ENCODE results near the gene LRRC8B. TPM values are rescaled to one million over a fixed set of nuclear protein-coding genes. Genes with fewer than 3 reads are reported as not detected.
"Not testable (repeated sequence)": the region's sequence is repeated elsewhere in the genome, so short reads cannot be mapped to it uniquely, and the experiment has no call there.

The LRRC8B gene
- total and polyA plus RNA-seq, 9 donors, result 2.4 to 4.7 (median 2.8) TPM

DNA sequence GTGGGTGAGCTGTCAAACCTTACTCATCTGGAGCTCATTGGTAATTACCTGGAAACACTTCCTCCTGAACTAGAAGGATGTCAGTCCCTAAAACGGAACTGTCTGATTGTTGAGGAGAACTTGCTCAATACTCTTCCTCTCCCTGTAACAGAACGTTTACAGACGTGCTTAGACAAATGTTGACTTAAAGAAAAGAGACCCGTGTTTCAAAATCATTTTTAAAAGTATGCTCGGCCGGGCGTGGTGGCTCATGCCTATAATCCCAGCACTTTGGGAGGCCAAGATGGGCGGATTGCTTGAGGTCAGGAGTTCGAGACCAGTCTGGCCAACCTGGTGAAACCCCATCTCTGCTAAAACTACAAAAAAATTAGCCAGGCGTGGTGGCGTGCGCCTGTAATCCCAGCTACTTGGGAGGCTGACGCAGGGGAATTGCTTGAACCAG lies 68.3 kb downstream of the LRRC8B start:
- not testable (repeated sequence) for H3K27me3 ChIP-seq (ENCODE audit: control insufficient read depth, insufficient read depth, low read length); H3K4me3 ChIP-seq (ENCODE audit: low read length); H3K4me1 ChIP-seq (ENCODE audit: control insufficient read depth, insufficient read depth, low read length); H3K27ac ChIP-seq (ENCODE audit: low read length); H3K9me3 ChIP-seq (replicated peaks; ENCODE audit: control insufficient read depth, low read depth, low read length); H3K36me3 ChIP-seq (ENCODE audit: control insufficient read depth, insufficient read depth, low read length); DNase-seq
- WGBS (ENCODE audit: insufficient coverage), result 89% methylated on average over 6 of the region's 13 CpGs

DNA sequence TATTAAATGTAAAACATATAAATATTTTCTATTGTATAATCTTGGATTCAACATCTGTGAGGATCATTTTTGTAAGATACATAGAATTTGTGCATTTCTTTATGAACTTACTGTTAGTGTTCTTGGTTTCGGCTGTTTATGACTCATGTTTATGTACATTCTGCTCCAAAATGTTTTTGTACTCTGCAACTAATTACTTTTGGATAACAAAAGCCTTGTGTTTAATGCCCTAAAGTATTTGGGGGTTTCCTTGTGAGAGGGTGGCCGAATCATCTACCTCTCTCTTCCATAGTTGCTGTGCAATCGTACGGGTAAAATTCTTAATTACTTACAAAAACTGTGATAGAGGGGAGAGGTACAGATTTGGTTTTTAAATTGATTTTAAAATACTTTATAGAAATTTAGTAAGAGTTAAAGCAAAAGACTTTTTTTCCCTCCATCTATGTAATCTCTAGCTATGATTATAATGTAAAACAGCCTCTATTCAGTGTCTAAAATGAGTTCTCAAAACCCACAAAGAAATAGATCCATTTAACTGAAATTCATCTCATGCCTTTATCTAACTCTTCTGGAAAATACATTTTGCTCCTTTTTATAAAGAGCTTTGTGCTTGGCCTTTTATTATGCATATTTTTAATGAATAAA lies 69.6 kb downstream of the LRRC8B start:
- Histone ChIP-seq H3K27me3 (ENCODE audit: control insufficient read depth, insufficient read depth, low read length) (no peaks in the 10 kb centered on the region), H3K4me1 (ENCODE audit: control insufficient read depth, insufficient read depth, low read length) (no peaks in the 10 kb centered on the region), H3K9me3 (replicated peaks; ENCODE audit: control insufficient read depth, low read depth, low read length) (no peaks in the 10 kb centered on the region), H3K36me3 (ENCODE audit: control insufficient read depth, insufficient read depth, low read length) (no peaks in the 10 kb centered on the region), H3K4me3 (ENCODE audit: low read length) (no peak overlapping the region), H3K27ac (ENCODE audit: low read length) (no peak overlapping the region)
- no peak for DNase-seq
- no CpG with 5 or more reads among the region's 4 CpGs for whole genome bisulfite sequencing (ENCODE audit: insufficient coverage)

DNA sequence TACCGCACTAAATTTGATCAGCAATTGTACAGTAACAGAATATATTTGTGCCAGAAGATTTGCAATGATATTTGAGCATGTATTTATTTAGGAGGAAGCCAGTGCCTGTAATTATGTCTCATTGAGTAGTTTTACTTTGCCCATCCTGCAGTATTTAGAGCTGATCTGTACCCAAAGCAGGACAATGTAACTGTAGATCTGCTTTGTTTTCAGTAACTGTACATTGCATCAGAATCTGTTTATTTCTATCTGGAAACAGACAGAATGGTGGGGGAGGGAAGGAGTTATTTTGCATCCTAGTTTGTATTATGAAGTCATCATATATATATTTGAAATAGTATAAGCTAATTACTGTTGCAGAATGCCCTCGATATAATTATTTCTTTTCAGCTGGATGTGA lies 72.1 kb downstream of the LRRC8B start:
- no peak overlapping the region for H3K27ac ChIP-seq (ENCODE audit: low read length)
- no peaks in the 10 kb centered on the region for H3K9me3 ChIP-seq (replicated peaks; ENCODE audit: control insufficient read depth, low read depth, low read length)
- DNase-seq, result no peak
- H3K4me3 ChIP-seq (ENCODE audit: low read length), result no peak overlapping the region
- H3K4me1 ChIP-seq (ENCODE audit: control insufficient read depth, insufficient read depth, low read length), result no peaks in the 10 kb centered on the region
- H3K36me3 ChIP-seq (ENCODE audit: control insufficient read depth, insufficient read depth, low read length), result no peaks in the 10 kb centered on the region
- H3K27me3 ChIP-seq (ENCODE audit: control insufficient read depth, insufficient read depth, low read length), result no peaks in the 10 kb centered on the region
- no CpG with 5 or more reads among the region's 2 CpGs for WGBS (ENCODE audit: insufficient coverage)

DNA sequence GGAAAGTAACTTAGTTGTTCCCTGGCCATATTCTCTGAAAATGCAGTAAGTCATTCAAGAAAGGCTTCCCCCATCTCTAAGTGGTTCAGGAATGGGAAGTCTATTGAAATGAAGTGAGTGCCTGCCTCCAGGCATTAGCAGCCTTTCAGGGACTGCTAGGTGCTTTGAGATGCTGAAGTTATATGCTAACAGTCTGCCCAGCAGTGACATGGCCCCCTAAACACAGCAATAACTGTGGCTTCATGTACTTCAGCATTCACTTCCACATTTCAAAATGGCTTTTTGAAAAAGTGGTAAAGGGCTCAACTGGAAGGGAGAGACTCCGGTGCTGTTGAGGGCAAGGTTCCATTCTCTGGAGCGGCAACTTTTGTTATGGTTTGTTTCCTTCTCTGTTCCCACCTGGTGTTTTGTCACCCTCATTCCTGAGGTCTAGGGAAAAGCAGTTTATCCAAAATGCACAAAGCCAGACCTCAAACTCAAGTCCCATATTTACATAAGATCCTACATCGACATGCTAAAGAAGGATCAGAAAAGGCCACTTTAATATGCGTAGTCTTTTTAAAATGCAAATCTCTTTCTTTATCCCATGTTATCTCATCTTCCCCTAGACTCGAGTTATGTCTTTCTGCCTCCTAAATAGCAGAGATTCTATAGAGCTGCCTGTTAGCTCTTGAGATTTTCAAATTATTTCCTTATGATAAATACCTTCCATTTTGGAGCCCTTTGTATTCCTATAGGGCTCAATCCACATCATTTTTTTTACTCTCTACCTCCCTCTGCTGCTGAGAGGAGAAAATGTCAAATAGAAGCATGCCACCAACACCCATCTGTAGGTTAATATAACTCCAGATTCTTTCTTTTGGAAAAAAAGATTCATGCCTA lies 74.1 kb downstream of the LRRC8B start:
- Histone ChIP-seq H3K36me3 (ENCODE audit: control insufficient read depth, insufficient read depth, low read length) (no peaks in the 10 kb centered on the region), H3K27me3 (ENCODE audit: control insufficient read depth, insufficient read depth, low read length) (no peaks in the 10 kb centered on the region), H3K27ac (ENCODE audit: low read length) (no peak overlapping the region), H3K4me3 (ENCODE audit: low read length) (no peak overlapping the region), H3K4me1 (ENCODE audit: control insufficient read depth, insufficient read depth, low read length) (peaks cover 5% of the 10 kb centered on the region), H3K9me3 (replicated peaks; ENCODE audit: control insufficient read depth, low read depth, low read length) (no peaks in the 10 kb centered on the region)
- peak; percentile 44 for DNase-seq
- 100% methylated on average over 1 of the region's 5 CpGs for WGBS (ENCODE audit: insufficient coverage)

DNA sequence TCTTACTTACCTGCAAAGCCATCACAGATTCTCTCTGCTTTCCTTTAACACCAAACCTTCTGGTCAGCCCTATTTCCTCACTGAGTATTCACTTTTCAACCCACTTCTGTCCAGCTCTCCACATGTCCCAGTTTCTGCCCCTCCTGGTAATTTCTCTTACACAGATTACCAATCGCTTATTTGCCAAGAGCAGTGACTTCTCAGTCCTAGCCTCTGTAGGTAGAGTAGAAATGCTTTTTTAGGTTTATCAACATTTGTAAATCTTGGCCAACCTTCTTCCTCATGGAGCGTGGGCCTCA lies 74.7 kb downstream of the LRRC8B start:
- no peaks in the 10 kb centered on the region for H3K9me3 ChIP-seq (replicated peaks; ENCODE audit: control insufficient read depth, low read depth, low read length)
- no peaks in the 10 kb centered on the region for H3K36me3 ChIP-seq (ENCODE audit: control insufficient read depth, insufficient read depth, low read length)
- DNase-seq, result no peak
- no peaks in the 10 kb centered on the region for H3K27me3 ChIP-seq (ENCODE audit: control insufficient read depth, insufficient read depth, low read length)
- peaks cover 5% of the 10 kb centered on the region for H3K4me1 ChIP-seq (ENCODE audit: control insufficient read depth, insufficient read depth, low read length)
- no peak overlapping the region for H3K27ac ChIP-seq (ENCODE audit: low read length)
- no peak overlapping the region for H3K4me3 ChIP-seq (ENCODE audit: low read length)
- no CpG with 5 or more reads among the region's 2 CpGs for WGBS (ENCODE audit: insufficient coverage)

GRCh38 chr1:89600451-89601224 lies 76.0 kb downstream of the LRRC8B start:
- Histone ChIP-seq H3K9me3 (replicated peaks; ENCODE audit: control insufficient read depth, low read depth, low read length) (no peaks in the 10 kb centered on the region), H3K27ac (ENCODE audit: low read length) (no peak overlapping the region), H3K4me1 (ENCODE audit: control insufficient read depth, insufficient read depth, low read length) (peaks cover 5% of the 10 kb centered on the region), H3K4me3 (ENCODE audit: low read length) (no peak overlapping the region), H3K36me3 (ENCODE audit: control insufficient read depth, insufficient read depth, low read length) (no peaks in the 10 kb centered on the region), H3K27me3 (ENCODE audit: control insufficient read depth, insufficient read depth, low read length) (no peaks in the 10 kb centered on the region)
- DNase-seq, result no peak
- 84% methylated on average over 2 of the region's 3 CpGs for WGBS (ENCODE audit: insufficient coverage)

DNA sequence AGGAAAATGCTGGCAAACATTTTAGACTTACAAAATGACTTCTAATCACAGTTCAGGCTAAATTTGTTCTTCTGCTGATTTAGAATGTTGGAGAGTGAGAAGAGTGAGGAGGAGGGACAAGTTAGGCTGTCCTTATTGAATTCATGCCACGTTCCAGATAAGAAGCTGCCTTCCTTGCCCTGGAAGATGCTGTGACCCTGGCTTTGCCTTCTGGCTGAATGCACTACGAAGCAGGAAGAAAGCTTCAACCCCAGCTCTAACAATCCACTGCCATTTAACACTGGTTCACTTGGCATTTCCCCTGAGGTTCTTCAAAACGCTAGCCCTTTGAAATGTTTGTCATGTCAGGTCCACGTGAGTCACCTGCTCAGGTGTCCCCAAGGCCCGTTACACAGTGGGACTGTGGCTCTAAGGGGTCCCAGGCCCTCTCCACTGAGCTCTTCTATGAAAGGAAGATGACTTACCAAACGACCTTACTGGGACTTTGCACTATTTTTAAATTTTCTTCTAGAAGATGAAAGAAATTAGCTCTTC lies 78.3 kb downstream of the LRRC8B start:
- no peaks in the 10 kb centered on the region for H3K36me3 ChIP-seq (ENCODE audit: control insufficient read depth, insufficient read depth, low read length)
- H3K27ac ChIP-seq (ENCODE audit: low read length), result no peak overlapping the region
- H3K4me3 ChIP-seq (ENCODE audit: low read length), result no peak overlapping the region
- 74% methylated on average over 5 of the region's 6 CpGs for WGBS (ENCODE audit: insufficient coverage)
- H3K27me3 ChIP-seq (ENCODE audit: control insufficient read depth, insufficient read depth, low read length), result no peaks in the 10 kb centered on the region
- DNase-seq, result no peak
- peaks cover 5% of the 10 kb centered on the region for H3K4me1 ChIP-seq (ENCODE audit: control insufficient read depth, insufficient read depth, low read length)
- H3K9me3 ChIP-seq (replicated peaks; ENCODE audit: control insufficient read depth, low read depth, low read length), result no peaks in the 10 kb centered on the region

DNA sequence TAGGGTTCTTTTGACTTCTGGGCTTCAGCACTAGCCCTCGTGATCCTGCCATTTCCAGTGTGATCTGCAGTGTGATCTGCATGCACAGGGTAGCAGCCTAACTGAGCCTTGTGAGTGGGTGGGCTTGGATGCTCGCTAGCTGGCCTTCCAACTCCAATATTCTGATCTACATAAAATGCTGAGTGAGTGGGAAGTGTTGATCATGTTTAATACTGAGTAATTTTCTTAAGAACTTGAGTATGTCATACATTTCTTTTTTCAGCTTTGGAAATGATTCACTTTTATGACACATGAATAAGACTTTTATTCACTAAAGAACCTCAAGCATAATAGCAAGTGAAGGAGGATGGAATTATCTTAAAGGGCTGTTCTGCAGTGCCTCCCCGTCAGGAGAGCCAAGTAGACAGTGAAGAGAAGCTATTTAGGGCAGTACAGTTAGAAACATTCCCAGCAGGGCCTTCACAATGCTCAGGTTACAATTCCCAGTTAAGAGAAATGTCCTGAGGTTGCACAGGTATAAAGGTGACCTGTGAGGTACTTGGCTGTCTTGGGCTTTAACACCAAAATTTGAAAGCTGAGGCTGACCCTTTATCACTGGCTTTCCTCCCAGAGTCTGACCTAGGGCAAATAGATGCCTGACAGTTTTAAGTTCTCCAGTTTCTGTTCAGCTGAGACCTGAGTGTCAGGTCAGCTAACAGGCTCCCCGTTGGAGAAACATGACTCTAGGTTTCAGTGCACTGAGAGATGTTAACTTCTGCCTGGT lies 79.2 kb downstream of the LRRC8B start:
- no peaks in the 10 kb centered on the region for H3K9me3 ChIP-seq (replicated peaks; ENCODE audit: control insufficient read depth, low read depth, low read length)
- H3K4me1 ChIP-seq (ENCODE audit: control insufficient read depth, insufficient read depth, low read length), result peaks cover 5% of the 10 kb centered on the region
- H3K4me3 ChIP-seq (ENCODE audit: low read length), result no peak overlapping the region
- DNase-seq, result no peak
- 43% methylated on average over 2 of the region's 4 CpGs for WGBS (ENCODE audit: insufficient coverage)
- H3K27me3 ChIP-seq (ENCODE audit: control insufficient read depth, insufficient read depth, low read length), result no peaks in the 10 kb centered on the region
- no peak overlapping the region for H3K27ac ChIP-seq (ENCODE audit: low read length)
- no peaks in the 10 kb centered on the region for H3K36me3 ChIP-seq (ENCODE audit: control insufficient read depth, insufficient read depth, low read length)

DNA sequence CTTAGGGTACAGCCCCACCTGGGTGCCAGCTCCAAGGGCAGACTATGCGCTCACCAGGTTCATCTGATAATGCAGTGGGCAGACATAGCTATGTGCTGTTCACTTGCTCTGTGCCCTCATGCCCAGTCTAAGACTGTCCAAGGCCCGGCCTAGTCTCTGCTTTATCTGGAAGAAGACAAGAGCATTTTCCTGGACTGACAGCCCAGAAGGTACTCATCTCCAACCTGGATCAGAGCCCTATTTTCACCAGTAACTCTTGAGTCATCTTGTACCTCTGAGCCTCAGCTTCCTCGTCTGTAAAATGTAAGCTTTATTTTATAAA lies 79.7 kb downstream of the LRRC8B start:
- Histone ChIP-seq H3K4me3 (ENCODE audit: low read length) (no peak overlapping the region), H3K4me1 (ENCODE audit: control insufficient read depth, insufficient read depth, low read length) (peaks cover 5% of the 10 kb centered on the region)
- 100% methylated on average over 2 of the region's 3 CpGs for WGBS (ENCODE audit: insufficient coverage)

More for the DNA sequence above, 79.7 kb downstream of the LRRC8B start:
- Histone ChIP-seq H3K27ac (ENCODE audit: low read length) (no peak overlapping the region), H3K9me3 (replicated peaks; ENCODE audit: control insufficient read depth, low read depth, low read length) (no peaks in the 10 kb centered on the region), H3K36me3 (ENCODE audit: control insufficient read depth, insufficient read depth, low read length) (no peaks in the 10 kb centered on the region), H3K27me3 (ENCODE audit: control insufficient read depth, insufficient read depth, low read length) (no peaks in the 10 kb centered on the region)
- no peak for DNase-seq
